Ramos (cell line): Measurements from ENCODE around the gene PLCH1.
"Not testable (repeated sequence)": the region's sequence is repeated elsewhere in the genome, so short reads cannot be mapped to it uniquely, and the experiment has no call there.

Experiments
- in situ Hi-C: fragments of 300-500 bp; cut with MboI; formaldehyde crosslinking; loops from one replicate; pipeline ENCODE4 v1.14.3; 2022; ENCODE audit warnings: low sequenced_read_pairs; ENCODE audit not compliant: unreplicated experiment

PLCH1 gene

GRCh38 chr3:155407331-155407730 is 337.5 kb downstream of the PLCH1 start:
- in situ Hi-C loops: no loop called here

GRCh38 chr3:155404486-155404885 is 340.4 kb downstream of the PLCH1 start:
- in situ Hi-C loops: no loop called here

- in situ Hi-C loops: no loop called here
Observed at GRCh38 chr3:155402656-155403055, 342.2 kb downstream of the PLCH1 start.

GRCh38 chr3:155398046-155398445 is 346.8 kb downstream of the PLCH1 start:
- in situ Hi-C loops: no loop called here

- in situ Hi-C loops: not testable (repeated sequence)
Observed at GRCh38 chr3:155394896-155395295, 350.0 kb downstream of the PLCH1 start.

GRCh38 chr3:155394240-155394639 is 350.6 kb downstream of the PLCH1 start:
- in situ Hi-C loops: no loop called here

- in situ Hi-C loops: no loop called here
Observed at GRCh38 chr3:155393316-155393715, 351.6 kb downstream of the PLCH1 start.

GRCh38 chr3:155392138-155392537 is 352.7 kb downstream of the PLCH1 start:
- in situ Hi-C loops: no loop called here

GRCh38 chr3:155391551-155391958 is 353.3 kb downstream of the PLCH1 start:
- in situ Hi-C loops: no loop called here

- in situ Hi-C loops: no loop called here
Observed at GRCh38 chr3:155391104-155391503, 353.8 kb downstream of the PLCH1 start.

GRCh38 chr3:155390351-155390750 is 354.5 kb downstream of the PLCH1 start:
- in situ Hi-C loops: no loop called here

GRCh38 chr3:155388417-155388816 is 356.5 kb downstream of the PLCH1 start:
- in situ Hi-C loops: loop anchor here (10.0 kb wide), 1 partner anchor 316 kb away; no protein-coding TSS in a partner anchor

GRCh38 chr3:155387571-155387970 is 357.3 kb downstream of the PLCH1 start:
- in situ Hi-C loops: loop anchor here (10.0 kb wide), 1 partner anchor 317 kb away; no protein-coding TSS in a partner anchor

- in situ Hi-C loops: loop anchor here (10.0 kb wide), 1 partner anchor 318 kb away; no protein-coding TSS in a partner anchor
Observed at GRCh38 chr3:155386919-155387318, 358.0 kb downstream of the PLCH1 start.

GRCh38 chr3:155385896-155386625 is 358.8 kb downstream of the PLCH1 start:
- in situ Hi-C loops: loop anchor here (10.0 kb wide), 1 partner anchor 319 kb away; no protein-coding TSS in a partner anchor

- in situ Hi-C loops: loop anchor here (10.0 kb wide), 1 partner anchor 322 kb away; no protein-coding TSS in a partner anchor
Observed at GRCh38 chr3:155382396-155383042, 362.4 kb downstream of the PLCH1 start.

- in situ Hi-C loops: no loop called here
Observed at GRCh38 chr3:155377847-155378246, 367.0 kb downstream of the PLCH1 start.

GRCh38 chr3:155377071-155377470 is 367.8 kb downstream of the PLCH1 start:
- in situ Hi-C loops: no loop called here

- in situ Hi-C loops: no loop called here
Observed at GRCh38 chr3:155372281-155372680, 372.6 kb downstream of the PLCH1 start.

- in situ Hi-C loops: no loop called here
Observed at GRCh38 chr3:155370764-155371503, 373.9 kb downstream of the PLCH1 start.

GRCh38 chr3:155370198-155370597 is 374.7 kb downstream of the PLCH1 start:
- in situ Hi-C loops: no loop called here
